Ovary (tissue), 9 donors: ENCODE data around the gene IL23A. TPM values are rescaled to one million over a fixed set of nuclear protein-coding genes. Genes with fewer than 3 reads are reported as not detected.

Experiments used
- DNase-seq, 5 donors: peaks; one replicate each; pipeline ENCODE4 v3.0.0-alpha.2; 2019 to 2020
- H3K27ac ChIP-seq, 2 donors: fragments of 200-600 bp; one replicate each; pipeline versions ENCODE4 v1.5.1 to v1.8.0; 2019 to 2022
- H3K27me3 ChIP-seq: fragments of 200-600 bp; one replicate; pipeline ENCODE4 v1.8.0; 2022
- H3K36me3 ChIP-seq: fragments of 200-600 bp; sonication (generic); one replicate; pipeline ENCODE4 v1.5.1; 2019
- H3K4me1 ChIP-seq: one replicate; pipeline ENCODE4 v1.8.1; 2013; ENCODE audit warnings: mild to moderate bottlenecking, moderate library complexity; ENCODE audit not compliant: insufficient read depth
- H3K4me3 ChIP-seq: fragments of 200-600 bp; sonication (generic); one replicate; pipeline ENCODE4 v1.5.1; 2017
- H3K9me3 ChIP-seq, 2 donors: fragments of 200-600 bp in 1 of 2; sonication (generic) in 1 of 2; one replicate each; pipeline versions ENCODE4 v1.5.1 to v1.8.1; 2013 to 2019; ENCODE audit warnings: mild to moderate bottlenecking in 1 of 2, moderate library complexity in 1 of 2
- CTCF ChIP-seq, 3 donors: fragments of 450-650 bp in 2 of 3; fragments of 200-600 bp in 1 of 3; IDR thresholded peaks; one replicate each; pipeline versions ENCODE4 v1.5.1 to v1.8.0; 2016 to 2022; ENCODE audit warnings: antibody characterized with exemption in 3 of 3, mild to moderate bottlenecking in 1 of 3
- EP300 ChIP-seq: sonication (generic); formaldehyde crosslinking; IDR thresholded peaks from one replicate; pipeline ENCODE4 v1.6.1; 2017; ENCODE audit warnings: antibody characterized with exemption
- POLR2A ChIP-seq: fragments of 450-650 bp; IDR thresholded peaks from one replicate; pipeline ENCODE4 v1.6.1; 2017; ENCODE audit warnings: antibody characterized with exemption, mild to moderate bottlenecking, moderate library complexity
- WGBS, 3 donors: extraction: QIAGEN DNeasy Blood & Tissue Kit in 1 of 3; methylation state at CpG; one replicate each; pipeline versions ENCODE4 v1.1.5 to v1.1.7; 2013 to 2017; 5-methylcytosine and 5-hydroxymethylcytosine counted together
- intact Hi-C, 4 donors: fragments of 100-400 bp; cut with DNase I; formaldehyde crosslinking; loops; one replicate each; pipeline versions ENCODE4 v1.11.0 to v1.15.1; 2022 to 2023
- polyA plus RNA-seq, 2 donors: library from polyadenylated mRNA; stranded (reverse); fragments of 200-250 nt in 1 of 2; fragments of 350-450 nt in 1 of 2; fragmentation: Illumina TruSeq in 1 of 2; extraction: RNeasy Lipid Tissue Mini Kit (QIAGEN cat#74804) in 1 of 2; gene quantifications; one replicate each; pipeline ENCODE4 v1.2.3, GENCODE V29; 2013 to 2014
- total RNA-seq, 7 donors: library from RNA; depleted of rRNA in 2 of 7; stranded (reverse); fragments of >200 nt in 2 of 7; fragmentation: NEBNext Ultra II Directional in 3 of 7; extraction: Animal tissue kit (Norgen Biotek cat#: 25700) in 3 of 7; gene quantifications; one replicate each; pipeline versions ENCODE4 v1.1.0 to v1.2.4, GENCODE V29; 2016 to 2023
- donor health status: DM: no; HTN: no; CAD: no; lungs with moderate emphysema.
- donor health status: DM: no; HTN: no; CAD: no.
- donor health status: Bipolar disorder and iron deficiency.
- donor health status: DM: yes; HTN: yes; CAD: no.
- donor health status: DM: no; HTN: no; CAD: no.
- donor health status: DM: yes; HTN: yes; CAD: no.

IL23A gene
- total and polyA plus RNA-seq, 9 donors, result 0.16 to 0.35 (median 0.23) TPM; not detected in 6

DNA sequence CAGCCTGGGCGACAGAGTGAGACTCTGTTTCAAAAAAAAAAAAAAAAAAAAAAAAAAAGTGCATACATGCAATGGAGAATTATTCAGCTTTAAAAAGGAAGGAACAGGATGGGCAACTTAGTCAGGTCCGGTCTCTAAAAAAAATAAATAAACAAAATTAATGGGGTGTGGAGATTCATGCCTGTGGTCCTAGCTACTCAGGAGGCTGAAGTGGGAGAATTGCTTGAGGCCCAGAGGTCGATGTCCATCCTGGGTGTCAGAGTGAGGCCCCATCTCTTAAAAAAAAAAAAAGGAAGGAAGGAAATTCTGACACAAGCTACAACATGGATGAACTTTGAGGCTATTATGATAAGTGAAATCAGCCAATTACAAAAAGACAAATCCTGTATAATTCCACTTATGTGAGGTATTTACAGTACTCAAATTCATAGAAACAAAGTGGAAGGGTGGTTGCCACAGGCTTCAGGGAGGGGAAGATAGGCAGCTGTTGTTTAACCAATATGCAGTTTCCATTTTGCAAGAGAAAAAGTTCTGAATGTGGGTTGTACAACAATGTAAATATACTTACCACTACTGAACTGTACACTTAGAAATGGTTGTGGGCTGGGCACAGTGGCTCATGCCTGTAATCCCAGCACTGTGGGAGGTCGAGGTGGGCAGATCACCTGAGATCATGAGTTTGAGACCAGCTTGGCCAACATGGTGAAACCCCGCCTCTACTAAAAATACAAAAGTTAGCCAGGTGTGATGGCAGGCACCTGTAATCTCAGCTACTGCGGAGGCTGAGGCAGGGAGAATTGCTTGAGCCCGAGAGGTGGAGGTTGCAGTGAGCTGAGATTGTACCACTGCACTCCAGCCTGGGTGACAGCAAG is 36.3 kb downstream of the IL23A start:
- H3K4me1 ChIP-seq, result no peaks in the 10 kb centered on the region
- no peak overlapping the region for H3K27ac ChIP-seq
- H3K27me3 ChIP-seq, result no peaks in the 10 kb centered on the region
- no peak overlapping the region for H3K4me3 ChIP-seq
- WGBS, 3 donors, result 71 to 75% (median 74%) methylated on average over 7 of the region's 7 CpGs
- intact Hi-C loops, result loop anchor here in 1 of 4 donors (10.0 kb wide), 1 partner anchor 70 kb away; the partner anchor contains the start of gene TIMELESS
- DNase-seq, result no peak
- no peaks in the 10 kb centered on the region for H3K9me3 ChIP-seq
- no peaks in the 10 kb centered on the region for H3K36me3 ChIP-seq
- no peak for TF ChIP-seq POLR2A
- TF ChIP-seq EP300, result no peak
- no peak for TF ChIP-seq CTCF (IDR thresholded peaks at IDR 0.05)

DNA sequence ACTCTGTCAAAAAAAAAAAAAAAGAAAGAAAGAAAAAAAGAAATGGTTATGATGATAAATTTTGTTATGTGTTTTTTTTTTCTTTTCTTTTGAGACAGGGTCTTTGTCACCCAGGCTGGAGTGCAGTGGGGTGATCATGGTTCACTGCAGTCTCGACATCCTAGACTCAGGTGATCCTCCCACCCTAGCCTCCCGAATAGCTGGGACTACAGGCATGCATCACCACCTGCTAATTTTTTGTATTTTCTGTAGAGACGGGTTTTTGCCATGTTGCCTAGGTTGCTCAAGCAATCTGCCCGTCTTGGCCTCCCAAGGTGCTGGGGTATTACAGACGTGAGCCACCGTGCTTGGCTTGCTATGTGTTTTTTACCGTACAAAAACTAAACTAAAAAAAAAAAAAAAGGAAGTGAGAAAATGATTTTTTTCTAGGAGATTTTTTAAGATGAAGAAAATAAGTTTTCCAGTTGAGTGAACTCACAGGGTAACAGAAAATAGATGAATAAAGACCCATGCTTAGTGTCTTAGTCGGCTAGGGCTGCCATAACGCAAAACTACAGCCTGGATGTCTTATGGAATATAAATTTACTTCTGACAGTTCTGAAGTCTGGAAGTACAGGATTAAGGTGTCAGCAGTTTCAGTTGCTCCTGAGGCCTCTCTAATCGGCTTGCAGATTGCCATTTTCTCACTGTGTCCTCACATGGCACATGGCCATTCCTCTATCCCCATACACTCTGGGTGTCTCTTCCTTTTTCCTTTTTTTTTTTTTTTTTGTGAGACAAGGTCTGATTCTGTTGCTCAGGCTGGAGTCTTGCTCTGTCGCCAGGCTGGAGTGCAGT is 37.1 kb downstream of the IL23A start:
- H3K27me3 ChIP-seq, result no peaks in the 10 kb centered on the region
- intact Hi-C loops, result loop anchor here in 1 of 4 donors (10.0 kb wide), 1 partner anchor 69 kb away; the partner anchor contains the start of gene TIMELESS
- H3K36me3 ChIP-seq, result no peaks in the 10 kb centered on the region
- H3K4me3 ChIP-seq, result no peak overlapping the region
- DNase-seq, result no peak
- 65 to 70% (median 67%) methylated on average over 11 of the region's 11 CpGs for WGBS, 3 donors
- H3K9me3 ChIP-seq, result no peaks in the 10 kb centered on the region
- H3K4me1 ChIP-seq, result no peaks in the 10 kb centered on the region
- no peak for TF ChIP-seq POLR2A
- no peak for TF ChIP-seq CTCF (IDR thresholded peaks at IDR 0.05)
- TF ChIP-seq EP300, result no peak
- H3K27ac ChIP-seq, result no peak overlapping the region

DNA sequence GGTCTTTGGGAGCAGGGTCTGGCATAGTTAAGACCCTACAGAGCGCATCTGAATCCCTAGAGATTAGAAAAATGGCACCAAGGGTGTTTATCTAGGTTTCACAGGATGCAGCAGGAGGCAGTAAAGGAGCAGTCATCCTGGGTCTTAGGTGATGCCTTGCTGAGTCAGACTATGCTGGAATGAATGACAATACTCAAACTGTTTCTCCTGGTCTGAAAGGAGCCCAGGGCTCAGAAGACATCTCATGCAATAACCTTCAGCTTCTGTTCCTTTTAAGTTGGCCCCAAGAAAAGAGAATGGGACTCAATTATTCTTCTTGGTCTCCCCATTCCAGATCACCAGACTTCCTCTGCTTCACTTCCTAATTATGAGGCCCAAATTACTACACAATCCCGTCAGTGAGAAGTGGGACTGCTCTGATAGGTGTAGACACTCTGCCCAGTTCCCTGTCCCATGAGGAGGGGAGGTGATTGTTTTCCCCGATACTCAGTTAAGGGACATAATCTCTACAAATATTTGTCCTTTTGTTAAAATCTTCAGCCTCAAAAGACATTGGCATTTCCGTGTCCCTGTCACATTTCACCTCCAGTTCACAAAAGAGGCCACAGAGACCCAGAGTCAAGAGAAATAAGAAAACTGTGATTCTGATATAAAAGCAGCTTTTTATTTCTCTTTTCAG is 38.8 kb downstream of the IL23A start:
- Histone ChIP-seq H3K4me1 (no peaks in the 10 kb centered on the region), H3K9me3 (no peaks in the 10 kb centered on the region), H3K27ac (no peak overlapping the region), H3K4me3 (no peak overlapping the region), H3K27me3 (no peaks in the 10 kb centered on the region), H3K36me3 (no peaks in the 10 kb centered on the region)
- DNase-seq, result no peak
- TF ChIP-seq POLR2A (no peak), EP300 (no peak), CTCF (IDR thresholded peaks at IDR 0.05) (no peak)
- 60 to 72% (median 63%) methylated on average over 4 of the region's 4 CpGs for WGBS, 3 donors
- intact Hi-C loops, result loop anchor here in 1 of 4 donors (10.0 kb wide), 1 partner anchor 67 kb away; the partner anchor contains the start of gene TIMELESS

DNA sequence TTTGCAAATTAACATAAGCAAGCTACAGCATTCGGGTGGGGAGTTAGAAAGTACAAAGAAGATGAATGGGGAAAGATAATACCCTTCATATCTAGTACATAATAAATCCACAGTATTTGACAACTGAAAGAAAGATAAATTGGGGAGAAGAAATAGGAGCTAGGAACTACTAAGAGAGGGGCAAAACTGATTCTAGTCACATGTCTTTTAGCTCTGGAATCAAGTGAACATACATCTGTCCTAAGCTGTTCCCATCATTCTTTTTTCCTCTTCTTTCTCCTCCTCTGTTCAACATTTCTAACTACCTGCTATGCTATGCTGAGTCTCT is 39.3 kb downstream of the IL23A start:
- no peak for DNase-seq

More for the DNA sequence above, 39.3 kb downstream of the IL23A start:
- no peak for TF ChIP-seq POLR2A
- no peak for TF ChIP-seq CTCF (IDR thresholded peaks at IDR 0.05)
- no peak for TF ChIP-seq EP300
- Histone ChIP-seq H3K27me3 (no peaks in the 10 kb centered on the region), H3K4me1 (no peaks in the 10 kb centered on the region), H3K9me3 (no peaks in the 10 kb centered on the region), H3K27ac (no peak overlapping the region), H3K36me3 (no peaks in the 10 kb centered on the region), H3K4me3 (no peak overlapping the region)
- intact Hi-C loops, result loop anchor here in 1 of 4 donors (10.0 kb wide), 1 partner anchor 67 kb away; the partner anchor contains the start of gene TIMELESS
- 4 to 15% (median 6%) methylated on average over 1 of the region's 1 CpG for WGBS, 3 donors
